ENCODE results near the gene CDK6.

DNA sequence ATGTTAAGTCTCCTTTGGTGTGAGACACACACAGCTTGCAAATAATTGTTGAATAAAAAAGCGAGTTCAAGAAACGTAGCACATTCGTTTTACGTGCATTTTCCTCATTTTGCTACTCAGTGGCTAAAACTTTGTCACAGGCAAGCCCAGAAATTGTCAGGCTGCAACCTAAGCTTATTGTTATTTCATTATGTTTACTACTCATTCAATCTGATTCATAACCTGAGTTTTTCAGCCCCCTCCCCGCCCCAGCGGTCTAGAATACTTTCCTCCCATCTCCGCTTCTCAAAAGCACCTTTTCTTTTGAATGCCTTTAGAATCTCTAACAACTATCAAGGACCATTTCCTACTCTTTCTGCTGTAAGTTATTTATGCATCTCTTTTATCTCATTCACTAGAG is 247.3 kb downstream of the CDK6 start:
- TF ChIP-seq EZH2 (IDR thresholded peaks at IDR 0.05; ENCODE audit: low read length, unreplicated experiment) (no peak), CTCF (conservative IDR thresholded peaks at IDR 0.05; ENCODE audit: low read depth, low read length) (no peak)
